Keratinocyte (primary cell): ENCODE results near the gene ANO8. TPM values are rescaled to one million over a fixed set of nuclear protein-coding genes. Genes with fewer than 3 reads are reported as not detected.

Experiments
- DNase-seq: peaks from one replicate; pipeline ENCODE4 v3.0.0-alpha.2; 2011; ENCODE audit warnings: low read depth, missing footprints, low spot score
- FAIRE-seq: peaks from 2 replicates; lab custom pipeline; 2011; peaks lifted over from hg19 to GRCh38; lab: Jason Lieb, UNC
- H2AFZ ChIP-seq: 2 replicates; pipeline ENCODE4 v1.6.0; 2012; ENCODE audit warnings: low read length, control low read depth, inconsistent platforms; ENCODE audit not compliant: control insufficient read depth
- H3K27ac ChIP-seq: 2 replicates; pipeline ENCODE4 v1.5.1; 2011; ENCODE audit warnings: low read length; ENCODE audit not compliant: control insufficient read depth, insufficient read depth
- H3K27me3 ChIP-seq: 3 replicates; pipeline ENCODE4 v1.6.0; 2011; ENCODE audit warnings: low read length; ENCODE audit not compliant: control insufficient read depth, insufficient read depth; ENCODE audit errors: extremely low read depth
- H3K36me3 ChIP-seq, 2 experiments: 2 replicates in 1 of 2; 3 replicates in 1 of 2; pipeline ENCODE4 v1.5.1; 2011; ENCODE audit warnings: low read length in 2 of 2, mild to moderate bottlenecking in 1 of 2; ENCODE audit not compliant: control insufficient read depth in 2 of 2, insufficient read depth in 2 of 2; ENCODE audit errors: extremely low read depth in 1 of 2
- H3K4me1 ChIP-seq: 3 replicates; pipeline ENCODE4 v1.5.1; 2011; ENCODE audit warnings: low read length; ENCODE audit not compliant: control insufficient read depth, insufficient read depth; ENCODE audit errors: extremely low read depth
- H3K4me2 ChIP-seq: 3 replicates; pipeline ENCODE4 v1.6.0; 2011; ENCODE audit warnings: low read depth, low read length; ENCODE audit not compliant: control insufficient read depth, insufficient read depth; ENCODE audit errors: extremely low read depth
- H3K4me3 ChIP-seq, 3 experiments: fragments of 200-600 bp in 1 of 3; sonication (generic) in 1 of 3; 2 replicates in 2 of 3; 3 replicates in 1 of 3; pipeline ENCODE4 v1.5.1; 2011 to 2016; ENCODE audit warnings: low read length in 3 of 3, mild to moderate bottlenecking in 3 of 3, control low read depth in 2 of 3, inconsistent platforms in 1 of 3, low read depth in 1 of 3, mixed read lengths in 1 of 3, mixed run types in 1 of 3, moderate library complexity in 1 of 3; ENCODE audit not compliant: control insufficient read depth in 2 of 3, insufficient read depth in 2 of 3; ENCODE audit errors: extremely low read depth in 1 of 3
- H3K79me2 ChIP-seq: 2 replicates; pipeline ENCODE4 v1.6.0; 2012; ENCODE audit warnings: low read length; ENCODE audit not compliant: control insufficient read depth, insufficient read depth
- H3K9ac ChIP-seq: 3 replicates; pipeline ENCODE4 v1.6.0; 2011; ENCODE audit warnings: low read length; ENCODE audit not compliant: control insufficient read depth, insufficient read depth; ENCODE audit errors: extremely low read depth
- H3K9me1 ChIP-seq: 3 replicates; pipeline ENCODE4 v1.6.0; 2011; ENCODE audit warnings: low read length; ENCODE audit not compliant: control insufficient read depth, insufficient read depth; ENCODE audit errors: extremely low read depth
- H3K9me3 ChIP-seq: 2 replicates; pipeline ENCODE4 v1.5.1; 2012; ENCODE audit warnings: low read depth, low read length; ENCODE audit not compliant: control insufficient read depth
- H4K20me1 ChIP-seq: 3 replicates; pipeline ENCODE4 v1.6.0; 2011; ENCODE audit warnings: low read length; ENCODE audit not compliant: control insufficient read depth, insufficient read depth; ENCODE audit errors: extremely low read depth
- CTCF ChIP-seq, 3 experiments: IDR thresholded peaks in 1 of 3; conservative IDR thresholded peaks in 1 of 3; optimal IDR thresholded peaks in 1 of 3; 2 replicates in 2 of 3; 3 replicates in 1 of 3; pipeline versions ENCODE3 to v1.5.1; 2011; ENCODE audit warnings: low read length in 3 of 3, mild to moderate bottlenecking in 3 of 3, moderate library complexity in 2 of 3, control low read depth in 1 of 3, inconsistent platforms in 1 of 3; ENCODE audit not compliant: insufficient read depth in 2 of 3; ENCODE audit errors: extremely low read depth in 1 of 3
- EZH2 ChIP-seq: IDR thresholded peaks from one replicate; pipeline ENCODE4 v1.6.1; 2012; ENCODE audit warnings: inconsistent platforms, mild to moderate bottlenecking, low read length, moderate library complexity
- dilution Hi-C: fragments of 300-500 bp; cut with MboI; formaldehyde crosslinking; loops from one replicate; pipeline ENCODE4 v1.7.0; 2020; ENCODE audit warnings: low sequenced_read_pairs; ENCODE audit not compliant: extremely low pct_ligation_motif_present
- polyA plus RNA-seq, 5 experiments: library from polyadenylated mRNA; depleted of rRNA in 3 of 5; stranded (reverse) in 3 of 5; stranded (forward) in 1 of 5; unstranded in 1 of 5; fragments of >200 nt; gene quantifications; 1 replicate in 1 of 5; 2 replicates in 3 of 5; 3 replicates in 1 of 5; pipeline versions ENCODE4 v1.2.1 to v1.2.3, GENCODE V29; 2011 to 2012; ENCODE audit warnings: missing spikeins in 2 of 5, low read depth in 1 of 5, low replicate concordance in 1 of 5

The ANO8 gene
- polyA plus RNA-seq, 1 donor (not counting 4 experiments of a cell fraction or from before 2014, with no cell fraction given): 1.6 TPM

GRCh38 chr19:17341386-17341785 lies 6.7 kb upstream of the ANO8 start:
- H3K9ac ChIP-seq: no peak overlapping the region

GRCh38 chr19:17340871-17341357 lies 6.3 kb upstream of the ANO8 start:
- no peaks in the 10 kb centered on the region for H3K27me3 ChIP-seq
- no peaks in the 10 kb centered on the region for H3K9me3 ChIP-seq
- H3K4me1 ChIP-seq: peaks cover 9% of the 10 kb centered on the region
- no peak for DNase-seq
- H4K20me1 ChIP-seq: no peaks in the 10 kb centered on the region
- H3K36me3 ChIP-seq: peaks cover 0 to 9% of the 10 kb centered on the region in 2 experiments
- no peak overlapping the region for H3K9ac ChIP-seq
- H3K4me3 ChIP-seq: no peak overlapping the region
- no peak overlapping the region for H3K4me2 ChIP-seq
- H3K27ac ChIP-seq: no peak overlapping the region
- no peaks in the 10 kb centered on the region for H3K9me1 ChIP-seq
- H3K79me2 ChIP-seq: peaks cover 5% of the 10 kb centered on the region
- FAIRE-seq: no peak
- TF ChIP-seq EZH2 (no peak), CTCF (optimal IDR thresholded peaks at IDR 0.05 in 1 of 3, IDR thresholded peaks at IDR 0.05 in 1 of 3, conservative IDR thresholded peaks at IDR 0.05 in 1 of 3; ENCODE audit: extremely low read depth in 1 of 3, insufficient read depth in 2 of 3, low read length in 3 of 3) (no peak)
- H2AFZ ChIP-seq: no peak overlapping the region
- dilution Hi-C loops: no loop called here

More at GRCh38 chr19:17341386-17341785, 6.7 kb upstream of the ANO8 start:
- peaks cover 9% of the 10 kb centered on the region for H3K4me1 ChIP-seq
- H3K27me3 ChIP-seq: no peaks in the 10 kb centered on the region
- no peaks in the 10 kb centered on the region for H3K9me3 ChIP-seq
- dilution Hi-C loops: no loop called here
- no peak overlapping the region for H3K4me2 ChIP-seq
- TF ChIP-seq CTCF (optimal IDR thresholded peaks at IDR 0.05 in 1 of 3, IDR thresholded peaks at IDR 0.05 in 1 of 3, conservative IDR thresholded peaks at IDR 0.05 in 1 of 3; ENCODE audit: extremely low read depth in 1 of 3, insufficient read depth in 2 of 3, low read length in 3 of 3) (no peak), EZH2 (no peak)
- H2AFZ ChIP-seq: no peak overlapping the region
- no peaks in the 10 kb centered on the region for H4K20me1 ChIP-seq
- peaks cover 0 to 9% of the 10 kb centered on the region in 2 experiments for H3K36me3 ChIP-seq
- H3K27ac ChIP-seq: no peak overlapping the region
- no peak overlapping the region for H3K4me3 ChIP-seq
- no peak for DNase-seq
- no peaks in the 10 kb centered on the region for H3K9me1 ChIP-seq
- peaks cover 5% of the 10 kb centered on the region for H3K79me2 ChIP-seq
- FAIRE-seq: no peak
